Right cardiac atrium (tissue), 5 donors: ENCODE results near the gene GYS1. TPM values are rescaled to one million over a fixed set of nuclear protein-coding genes. Genes with fewer than 3 reads are reported as not detected.

Experiments used
- ATAC-seq, 2 donors: fragments of 200-7000 bp; cut with Tn5 transposase; one replicate each; pipeline versions ENCODE4 v1.8.0 to v1.9.1; 2020; ENCODE audit warnings: moderate library complexity in 2 of 2, mild to moderate bottlenecking in 1 of 2
- DNase-seq, 3 donors: peaks; one replicate each; pipeline ENCODE4 v3.0.0-alpha.2; 2020
- H3K27ac ChIP-seq: one replicate; pipeline ENCODE4 v1.5.1; 2013; ENCODE audit warnings: mild to moderate bottlenecking, low read length, control low read depth, moderate library complexity
- H3K27me3 ChIP-seq: one replicate; pipeline ENCODE4 v1.6.1; 2013; ENCODE audit not compliant: control insufficient read depth, insufficient read depth
- H3K4me1 ChIP-seq: one replicate; pipeline ENCODE4 v1.6.1; 2013; ENCODE audit warnings: low read length; ENCODE audit not compliant: control insufficient read depth, insufficient read depth
- H3K4me3 ChIP-seq: one replicate; pipeline ENCODE4 v1.5.1; 2013; ENCODE audit warnings: low read length, control low read depth
- H3K9me3 ChIP-seq: one replicate; pipeline ENCODE4 v1.6.1; 2013; ENCODE audit warnings: low read length; ENCODE audit not compliant: control insufficient read depth
- WGBS: extraction: QIAGEN DNeasy Blood & Tissue Kit; methylation state at CpG from one replicate; pipeline ENCODE4 v1.1.7; 2013; 5-methylcytosine and 5-hydroxymethylcytosine counted together
- intact Hi-C, 4 donors: fragments of 100-400 bp; cut with DNase I; formaldehyde crosslinking; loops; one replicate each; pipeline versions ENCODE4 v1.11.0 to v1.14.0; 2022 to 2023
- polyA plus RNA-seq: library from polyadenylated mRNA; stranded (reverse); fragments of 200-250 nt; gene quantifications from one replicate; pipeline ENCODE4 v1.2.3, GENCODE V29; 2013
- total RNA-seq, 4 donors: library from RNA; stranded (reverse); fragmentation: NEBNext Ultra II Directional; extraction: Animal tissue kit (Norgen Biotek cat#: 25700); gene quantifications; one replicate each; pipeline ENCODE4 v1.2.1, GENCODE V29; 2021
- donor health status: healthy with polysubstance abuse.
- donor health status: DM: no; HTN: yes; CAD: no.
- donor health status: DM: no; HTN: no; CAD: no.
- donor health status: DM: no; HTN: yes; CAD: no; lungs with severe emphysema.
- donor health status: DM: yes; HTN: yes; CAD: no.

Gene GYS1
- total and polyA plus RNA-seq, 5 donors = 61.4 to 95.9 (median 82.7) TPM

GRCh38 chr19:49017041-49017665 lies 24.0 kb upstream of the GYS1 start, which contains the start of gene LHB:
Gene LHB, minus strand, starts transcription at chr19:49017091. Its CDS starts 10 bp downstream, at chr19:49017081.
- H3K27ac ChIP-seq = no peak within 1 kb of the TSS
- no peaks in the 10 kb centered on the region for H3K27me3 ChIP-seq
- ATAC-seq (no peak), DNase-seq (no peak)
- WGBS = 71% methylated on average over 17 of the region's 17 CpGs
- peak within 1 kb of the TSS; percentile 53 for H3K4me3 ChIP-seq
- H3K9me3 ChIP-seq = no peaks in the 10 kb centered on the region
- intact Hi-C loops = no loop called here
- no peaks in the 10 kb centered on the region for H3K4me1 ChIP-seq

DNA sequence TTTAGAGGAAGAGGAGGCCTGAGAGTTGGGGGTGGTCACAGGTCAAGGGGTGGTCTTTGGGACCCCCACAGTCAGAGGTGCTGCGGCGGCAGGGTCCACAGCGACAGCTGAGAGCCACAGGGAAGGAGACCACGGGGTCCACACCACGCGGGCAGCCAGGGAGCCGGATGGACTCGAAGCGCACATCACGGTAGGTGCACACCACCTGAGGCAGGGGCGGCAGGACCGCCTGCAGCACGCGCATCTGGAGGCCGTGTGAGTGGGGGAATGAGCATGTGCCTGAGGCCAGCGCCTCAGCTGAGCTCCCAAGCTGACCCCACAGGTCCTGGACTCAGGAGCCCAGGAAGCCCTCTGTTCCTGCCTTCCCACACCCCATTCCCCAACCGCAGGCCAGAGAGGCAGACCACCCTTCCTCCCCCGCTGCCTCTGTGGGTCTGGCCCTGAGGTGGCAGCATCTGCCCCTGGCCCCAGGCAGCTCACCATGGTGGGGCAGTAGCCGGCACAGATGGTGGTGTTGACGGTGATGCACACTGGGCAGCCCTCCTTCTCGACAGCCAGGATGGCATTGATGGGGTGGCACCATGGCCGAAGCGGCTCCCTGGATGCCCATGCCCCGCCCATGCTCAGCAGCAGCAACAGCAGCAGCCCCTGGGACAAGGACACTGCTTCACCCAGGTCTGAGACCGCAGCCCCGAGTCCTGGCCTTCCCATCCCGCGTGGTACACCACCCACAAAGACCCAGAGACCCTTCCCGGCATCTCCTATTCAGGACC lies 23.1 kb upstream of the GYS1 start:
- no peak overlapping the region for H3K27ac ChIP-seq
- WGBS = 95% methylated on average over 26 of the region's 29 CpGs
- DNase-seq (peak in 1 of 3 donors; percentile 25), ATAC-seq (no peak)
- H3K27me3 ChIP-seq = no peaks in the 10 kb centered on the region
- intact Hi-C loops = no loop called here
- no peak overlapping the region for H3K4me3 ChIP-seq
- no peaks in the 10 kb centered on the region for H3K9me3 ChIP-seq
- H3K4me1 ChIP-seq = no peaks in the 10 kb centered on the region

GRCh38 chr19:49014870-49015255 lies 21.8 kb upstream of the GYS1 start:
- Histone ChIP-seq H3K27ac (no peak overlapping the region), H3K27me3 (no peaks in the 10 kb centered on the region), H3K9me3 (no peaks in the 10 kb centered on the region), H3K4me3 (no peak overlapping the region), H3K4me1 (no peaks in the 10 kb centered on the region)
- peak in 1 of 3 donors; percentile 34 for DNase-seq
- intact Hi-C loops = no loop called here
- WGBS = 91% methylated on average over 18 of the region's 18 CpGs
- ATAC-seq = no peak

GRCh38 chr19:49014123-49014869 lies 21.2 kb upstream of the GYS1 start:
- Histone ChIP-seq H3K9me3 (no peaks in the 10 kb centered on the region), H3K4me3 (no peak overlapping the region), H3K27me3 (no peaks in the 10 kb centered on the region), H3K4me1 (no peaks in the 10 kb centered on the region), H3K27ac (no peak overlapping the region)
- peak in 1 of 3 donors; percentile 33 for DNase-seq
- intact Hi-C loops = no loop called here
- ATAC-seq = no peak
- WGBS = 88% methylated on average over 32 of the region's 32 CpGs

GRCh38 chr19:49011194-49011593 lies 18.1 kb upstream of the GYS1 start:
- WGBS = 85% methylated on average over 17 of the region's 17 CpGs
- DNase-seq = no peak
- Histone ChIP-seq H3K4me3 (no peak overlapping the region), H3K27me3 (no peaks in the 10 kb centered on the region), H3K4me1 (no peaks in the 10 kb centered on the region), H3K27ac (no peak overlapping the region), H3K9me3 (no peaks in the 10 kb centered on the region)
- no peak for ATAC-seq
- intact Hi-C loops = no loop called here

GRCh38 chr19:49010453-49010852 lies 17.3 kb upstream of the GYS1 start:
- no peak overlapping the region for H3K27ac ChIP-seq
- no peak for ATAC-seq
- 92% methylated on average over 18 of the region's 18 CpGs for WGBS
- no peak for DNase-seq
- no peaks in the 10 kb centered on the region for H3K9me3 ChIP-seq
- H3K27me3 ChIP-seq = no peaks in the 10 kb centered on the region
- intact Hi-C loops = no loop called here
- H3K4me1 ChIP-seq = no peaks in the 10 kb centered on the region
- no peak overlapping the region for H3K4me3 ChIP-seq

DNA sequence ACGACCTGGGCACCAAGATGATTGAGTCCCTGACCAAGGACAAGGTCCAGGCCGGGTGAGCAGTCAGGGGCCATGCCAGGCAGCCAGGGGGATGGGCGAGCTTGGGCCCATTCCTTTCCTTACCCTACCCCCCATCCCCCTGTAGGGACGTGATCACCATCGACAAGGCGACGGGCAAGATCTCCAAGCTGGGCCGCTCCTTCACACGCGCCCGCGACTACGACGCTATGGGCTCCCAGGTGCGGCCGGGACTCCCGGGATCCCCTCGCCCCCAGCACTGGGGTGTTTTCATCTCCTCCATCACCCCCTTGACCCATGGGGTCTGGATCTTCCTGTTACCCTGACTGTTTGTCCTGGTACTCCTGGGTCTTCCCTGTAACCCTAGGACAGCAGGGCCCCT lies 16.7 kb upstream of the GYS1 start:
- intact Hi-C loops = no loop called here
- WGBS = 94% methylated on average over 18 of the region's 18 CpGs
- H3K27me3 ChIP-seq = no peaks in the 10 kb centered on the region
- H3K27ac ChIP-seq = no peak overlapping the region
- no peak overlapping the region for H3K4me3 ChIP-seq
- no peak for DNase-seq
- H3K4me1 ChIP-seq = no peaks in the 10 kb centered on the region
- no peaks in the 10 kb centered on the region for H3K9me3 ChIP-seq
- ATAC-seq = no peak

GRCh38 chr19:49006905-49007304 lies 13.8 kb upstream of the GYS1 start:
- no peaks in the 10 kb centered on the region for H3K4me1 ChIP-seq
- WGBS = 97% methylated on average over 22 of the region's 22 CpGs
- H3K27ac ChIP-seq = no peak overlapping the region
- H3K4me3 ChIP-seq = no peak overlapping the region
- H3K27me3 ChIP-seq = no peaks in the 10 kb centered on the region
- no peaks in the 10 kb centered on the region for H3K9me3 ChIP-seq
- intact Hi-C loops = no loop called here
- DNase-seq = no peak
- no peak for ATAC-seq

DNA sequence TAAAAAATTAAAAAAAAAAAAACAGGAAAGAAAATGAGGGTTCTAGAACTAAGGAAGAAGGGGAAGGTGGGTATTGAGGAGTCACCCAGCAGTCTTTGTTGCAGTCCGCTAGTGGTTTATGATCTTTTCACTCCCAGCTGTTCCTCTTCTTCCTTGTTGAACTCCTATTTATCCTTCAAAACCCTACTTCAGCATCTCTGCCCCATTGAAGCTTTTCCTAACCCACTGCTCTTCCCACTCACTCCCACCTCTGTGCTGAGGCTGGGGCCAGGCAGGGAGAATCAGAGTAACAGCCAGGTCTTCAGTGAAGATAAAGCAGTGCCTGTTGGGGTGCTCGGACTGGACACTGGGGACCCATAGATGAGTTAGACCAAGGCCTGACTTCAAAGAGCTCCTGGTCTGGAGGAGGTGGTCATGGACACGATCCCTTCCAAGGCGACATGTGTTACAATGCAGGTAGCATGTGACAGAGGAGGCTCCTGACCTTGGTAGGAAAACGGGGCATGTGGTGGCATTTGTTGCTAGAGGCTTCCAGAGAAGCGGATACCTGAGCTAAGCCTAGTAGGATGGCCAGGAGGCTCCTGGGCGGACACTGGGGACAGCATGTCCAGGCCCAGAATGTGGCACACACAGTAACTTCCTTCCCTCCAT lies 12.0 kb upstream of the GYS1 start:
- 96% methylated on average over 7 of the region's 7 CpGs for WGBS
- no peak for DNase-seq
- no peak for ATAC-seq
- Histone ChIP-seq H3K9me3 (no peaks in the 10 kb centered on the region), H3K27ac (no peak overlapping the region), H3K4me3 (no peak overlapping the region), H3K27me3 (no peaks in the 10 kb centered on the region), H3K4me1 (no peaks in the 10 kb centered on the region)
- intact Hi-C loops = no loop called here

GRCh38 chr19:49004133-49004532 lies 11.0 kb upstream of the GYS1 start:
- H3K4me1 ChIP-seq = no peaks in the 10 kb centered on the region
- H3K27ac ChIP-seq = no peak overlapping the region
- no peak for DNase-seq
- no peak for ATAC-seq
- intact Hi-C loops = no loop called here
- no peaks in the 10 kb centered on the region for H3K9me3 ChIP-seq
- H3K4me3 ChIP-seq = no peak overlapping the region
- H3K27me3 ChIP-seq = no peaks in the 10 kb centered on the region
- WGBS = 98% methylated on average over 15 of the region's 15 CpGs
